HepG2 (cell line): ENCODE results near the gene GPR176. TPM values are rescaled to one million over a fixed set of nuclear protein-coding genes. Genes with fewer than 3 reads are reported as not detected.
A peak's percentile ranks its signal among the peaks of the same experiment; 100 is the strongest.

ENCODE experiments used
- ASH2L ChIP-seq: fragments of 300-600, 200-600 bp; sonication (generic); IDR thresholded peaks from 2 replicates; pipeline ENCODE4 v1.7.0; 2017; ENCODE audit warnings: low read depth, mild to moderate bottlenecking, moderate library complexity, mixed read lengths, low read length; ENCODE audit not compliant: insufficient read length
- HOXA3 ChIP-seq: sonication (generic); formaldehyde crosslinking; IDR thresholded peaks from 2 replicates; pipeline ENCODE4 v1.5.0; 2020; ENCODE audit warnings: missing genetic modification reagents
- PAF1 ChIP-seq: IDR thresholded peaks from 2 replicates; pipeline ENCODE4 v1.6.1; 2016; ENCODE audit warnings: missing genetic modification reagents, missing compliant biosample characterization
- PHF8 ChIP-seq: sonication (generic); formaldehyde crosslinking; IDR thresholded peaks from 2 replicates; pipeline ENCODE4 v1.5.0; 2020; ENCODE audit warnings: missing genetic modification reagents
- SETDB1 ChIP-seq: sonication (generic); formaldehyde crosslinking; IDR thresholded peaks from 2 replicates; pipeline ENCODE4 v1.5.1; 2020; ENCODE audit warnings: missing genetic modification reagents, mild to moderate bottlenecking, borderline replicate concordance
- SMYD3 ChIP-seq: sonication (generic); formaldehyde crosslinking; IDR thresholded peaks from 2 replicates; pipeline ENCODE4 v1.8.1; 2023; ENCODE audit warnings: mild to moderate bottlenecking, missing genetic modification reagents
- SOX5 ChIP-seq: IDR thresholded peaks from 2 replicates; pipeline ENCODE4 v1.6.1; 2016; ENCODE audit warnings: borderline replicate concordance
- TGIF2 ChIP-seq: IDR thresholded peaks from 2 replicates; pipeline ENCODE4 v1.6.1; 2016; ENCODE audit warnings: control low read depth, missing compliant biosample characterization
- TSC22D2 ChIP-seq: sonication (generic); formaldehyde crosslinking; IDR thresholded peaks from 2 replicates; pipeline ENCODE4 v1.5.1; 2020; ENCODE audit warnings: missing genetic modification reagents, mild to moderate bottlenecking, borderline replicate concordance
- ZNF207 ChIP-seq: fragments of 450-650 bp; IDR thresholded peaks from 2 replicates; pipeline ENCODE4 v1.6.1; 2016; ENCODE audit warnings: antibody characterized with exemption, borderline replicate concordance
- ZNF501 ChIP-seq: sonication (generic); formaldehyde crosslinking; IDR thresholded peaks from 2 replicates; pipeline ENCODE4 v1.5.1; 2020; ENCODE audit warnings: mild to moderate bottlenecking, moderate library complexity, missing genetic modification reagents
- ZNF563 ChIP-seq: sonication (generic); formaldehyde crosslinking; IDR thresholded peaks from 2 replicates; pipeline ENCODE4 v1.8.0; 2022; ENCODE audit warnings: mild to moderate bottlenecking, moderate library complexity, missing genetic modification reagents
- ZNF607 ChIP-seq: sonication (generic); formaldehyde crosslinking; IDR thresholded peaks from 2 replicates; pipeline ENCODE4 v1.5.1; 2020; ENCODE audit warnings: missing genetic modification reagents, mild to moderate bottlenecking, borderline replicate concordance
- ZNF749 ChIP-seq: sonication (generic); formaldehyde crosslinking; IDR thresholded peaks from 2 replicates; pipeline ENCODE4 v1.8.0; 2022; ENCODE audit warnings: mild to moderate bottlenecking, missing genetic modification reagents, moderate library complexity, borderline replicate concordance
- ZSCAN31 ChIP-seq: sonication (generic); formaldehyde crosslinking; IDR thresholded peaks from 2 replicates; pipeline ENCODE4 v1.5.0; 2020; ENCODE audit warnings: low read depth, mild to moderate bottlenecking, missing genetic modification reagents
- polyA plus RNA-seq, 8 experiments: library from polyadenylated mRNA; depleted of rRNA in 3 of 8; stranded (reverse) in 7 of 8; unstranded in 1 of 8; fragments of >200 nt; fragmentation: Illumina TruSeq in 4 of 8; extraction: Trizol in 4 of 8; gene quantifications; 2 replicates each; pipeline versions ENCODE4 v1.2.1 to v1.2.3, GENCODE V29; 2011 to 2016; ENCODE audit warnings: low read depth in 4 of 8, missing spikeins in 1 of 8, mixed read lengths in 1 of 8; ENCODE audit not compliant: insufficient read depth in 1 of 8
- total RNA-seq, 5 experiments: library from RNA; depleted of rRNA; stranded (reverse); fragments of >200 nt; fragmentation: Illumina TruSeq; extraction: Trizol; gene quantifications; 2 replicates each; pipeline ENCODE4 v1.2.3, GENCODE V29; 2016; ENCODE audit warnings: low read depth in 1 of 5
- TF ChIP-seq, protein P1 (sequence below): sonication (generic); formaldehyde crosslinking; IDR thresholded peaks from 2 replicates; pipeline ENCODE4 v1.4.0; 2020; ENCODE audit warnings: mild to moderate bottlenecking, missing genetic modification reagents
- TF ChIP-seq, protein P2 (sequence below): sonication (generic); formaldehyde crosslinking; IDR thresholded peaks from 2 replicates; pipeline ENCODE4 v1.4.0; 2020; ENCODE audit warnings: low read depth, mild to moderate bottlenecking, missing genetic modification reagents
- TF ChIP-seq, protein P3 (sequence below): sonication (generic); formaldehyde crosslinking; IDR thresholded peaks from 2 replicates; pipeline ENCODE4 v1.5.0; 2020; ENCODE audit warnings: mild to moderate bottlenecking, missing genetic modification reagents
- TF ChIP-seq, protein P4 (sequence below): sonication (generic); formaldehyde crosslinking; IDR thresholded peaks from 2 replicates; pipeline ENCODE4 v1.4.0; 2020; ENCODE audit warnings: missing genetic modification reagents
- TF ChIP-seq, protein P5 (sequence below): sonication (generic); formaldehyde crosslinking; IDR thresholded peaks from 2 replicates; pipeline ENCODE4 v1.8.1; 2023; ENCODE audit warnings: missing genetic modification reagents, inconsistent platforms, borderline replicate concordance
- TF ChIP-seq, protein P6 (sequence below): sonication (generic); formaldehyde crosslinking; IDR thresholded peaks from 2 replicates; pipeline ENCODE4 v1.9.0; 2021; ENCODE audit warnings: missing genetic modification reagents, mild to moderate bottlenecking, borderline replicate concordance

GPR176 gene
- total and polyA plus RNA-seq, 2 of the 13 experiments (the other 11 are each of a cell fraction or from before 2014, with no cell fraction given), result 0.11 to 0.20 TPM

DNA sequence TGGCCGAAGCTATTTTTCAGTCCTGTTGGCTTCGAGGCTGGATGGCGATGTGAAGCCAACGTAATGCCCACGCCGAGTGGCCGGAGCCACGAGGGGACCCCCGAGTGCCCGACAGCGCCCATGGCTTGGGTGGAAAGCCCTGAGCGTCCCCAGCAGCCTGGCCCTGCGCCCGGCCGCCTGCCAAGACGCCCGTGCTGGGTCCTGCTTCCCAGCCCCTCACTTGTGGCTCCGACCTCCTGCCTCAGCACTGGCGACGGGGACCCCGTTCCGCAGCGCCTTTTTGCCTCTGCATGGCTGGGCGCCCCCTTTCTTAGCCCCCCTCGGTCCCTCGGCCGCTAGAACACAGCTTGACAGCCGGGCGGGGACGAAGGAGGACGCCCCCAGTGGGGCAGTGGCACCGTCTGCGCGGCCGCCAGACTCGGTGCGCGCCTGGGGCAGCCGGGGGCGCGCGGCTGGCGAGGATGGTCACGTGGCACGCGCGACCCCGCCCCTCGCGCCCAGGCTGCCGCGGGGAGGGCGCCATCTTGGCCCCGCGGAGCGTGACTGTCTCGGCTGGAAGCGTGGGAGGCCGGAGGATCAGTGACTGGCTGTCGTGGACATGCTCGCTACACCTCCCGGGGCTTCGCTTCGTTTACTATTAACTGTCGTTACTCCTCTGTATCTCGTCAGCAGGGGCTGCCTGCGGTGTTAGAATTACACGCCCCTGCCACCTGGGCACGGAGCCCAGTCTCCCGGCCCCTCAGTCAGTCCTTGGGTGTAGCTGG, 626 bp upstream of the GPR176 start (continued):
- TF ChIP-seq, protein P1, sequence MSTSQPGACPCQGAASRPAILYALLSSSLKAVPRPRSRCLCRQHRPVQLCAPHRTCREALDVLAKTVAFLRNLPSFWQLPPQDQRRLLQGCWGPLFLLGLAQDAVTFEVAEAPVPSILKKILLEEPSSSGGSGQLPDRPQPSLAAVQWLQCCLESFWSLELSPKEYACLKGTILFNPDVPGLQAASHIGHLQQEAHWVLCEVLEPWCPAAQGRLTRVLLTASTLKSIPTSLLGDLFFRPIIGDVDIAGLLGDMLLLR, result no peak; the same call in 1 of the 2 replicates
- TF ChIP-seq ZNF501 (0 out of 2 replicates have a peak, but pooled peaks have one; percentile 62), SMYD3 (CRISPR knock-in tag) (0 out of 2 replicates have a peak, but pooled peaks have one; percentile 47), PHF8 (peak; percentile 47; the same call in 1 of the 2 replicates), ZSCAN31 (CRISPR knock-in tag) (0 out of 2 replicates have a peak, but pooled peaks have one; percentile 31), ZNF749 (CRISPR knock-in tag) (0 out of 2 replicates have a peak, but pooled peaks have one; percentile 35), ZNF607 (CRISPR knock-in tag) (no peak; the same call in 1 of the 2 replicates), ASH2L (peak; percentile 28), SETDB1 (CRISPR knock-in tag) (no peak), HOXA3 (CRISPR knock-in tag) (peak; percentile 93), TSC22D2 (CRISPR knock-in tag) (0 out of 2 replicates have a peak, but pooled peaks have one; percentile 46), ZNF563 (peak; percentile 85; the same call in 1 of the 2 replicates), ZNF207 (no peak), SOX5 (no peak), TGIF2 (no peak), PAF1 (CRISPR knock-in tag) (no peak)
- TF ChIP-seq, protein P2, sequence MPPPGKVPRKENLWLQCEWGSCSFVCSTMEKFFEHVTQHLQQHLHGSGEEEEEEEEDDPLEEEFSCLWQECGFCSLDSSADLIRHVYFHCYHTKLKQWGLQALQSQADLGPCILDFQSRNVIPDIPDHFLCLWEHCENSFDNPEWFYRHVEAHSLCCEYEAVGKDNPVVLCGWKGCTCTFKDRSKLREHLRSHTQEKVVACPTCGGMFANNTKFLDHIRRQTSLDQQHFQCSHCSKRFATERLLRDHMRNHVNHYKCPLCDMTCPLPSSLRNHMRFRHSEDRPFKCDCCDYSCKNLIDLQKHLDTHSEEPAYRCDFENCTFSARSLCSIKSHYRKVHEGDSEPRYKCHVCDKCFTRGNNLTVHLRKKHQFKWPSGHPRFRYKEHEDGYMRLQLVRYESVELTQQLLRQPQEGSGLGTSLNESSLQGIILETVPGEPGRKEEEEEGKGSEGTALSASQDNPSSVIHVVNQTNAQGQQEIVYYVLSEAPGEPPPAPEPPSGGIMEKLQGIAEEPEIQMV (CRISPR knock-in tag), result peak; percentile 55; the same call in 1 of the 2 replicates
- TF ChIP-seq, protein P3, sequence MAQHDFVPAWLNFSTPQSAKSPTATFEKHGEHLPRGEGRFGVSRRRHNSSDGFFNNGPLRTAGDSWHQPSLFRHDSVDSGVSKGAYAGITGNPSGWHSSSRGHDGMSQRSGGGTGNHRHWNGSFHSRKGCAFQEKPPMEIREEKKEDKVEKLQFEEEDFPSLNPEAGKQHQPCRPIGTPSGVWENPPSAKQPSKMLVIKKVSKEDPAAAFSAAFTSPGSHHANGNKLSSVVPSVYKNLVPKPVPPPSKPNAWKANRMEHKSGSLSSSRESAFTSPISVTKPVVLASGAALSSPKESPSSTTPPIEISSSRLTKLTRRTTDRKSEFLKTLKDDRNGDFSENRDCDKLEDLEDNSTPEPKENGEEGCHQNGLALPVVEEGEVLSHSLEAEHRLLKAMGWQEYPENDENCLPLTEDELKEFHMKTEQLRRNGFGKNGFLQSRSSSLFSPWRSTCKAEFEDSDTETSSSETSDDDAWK, result no peak
- TF ChIP-seq, protein P4, sequence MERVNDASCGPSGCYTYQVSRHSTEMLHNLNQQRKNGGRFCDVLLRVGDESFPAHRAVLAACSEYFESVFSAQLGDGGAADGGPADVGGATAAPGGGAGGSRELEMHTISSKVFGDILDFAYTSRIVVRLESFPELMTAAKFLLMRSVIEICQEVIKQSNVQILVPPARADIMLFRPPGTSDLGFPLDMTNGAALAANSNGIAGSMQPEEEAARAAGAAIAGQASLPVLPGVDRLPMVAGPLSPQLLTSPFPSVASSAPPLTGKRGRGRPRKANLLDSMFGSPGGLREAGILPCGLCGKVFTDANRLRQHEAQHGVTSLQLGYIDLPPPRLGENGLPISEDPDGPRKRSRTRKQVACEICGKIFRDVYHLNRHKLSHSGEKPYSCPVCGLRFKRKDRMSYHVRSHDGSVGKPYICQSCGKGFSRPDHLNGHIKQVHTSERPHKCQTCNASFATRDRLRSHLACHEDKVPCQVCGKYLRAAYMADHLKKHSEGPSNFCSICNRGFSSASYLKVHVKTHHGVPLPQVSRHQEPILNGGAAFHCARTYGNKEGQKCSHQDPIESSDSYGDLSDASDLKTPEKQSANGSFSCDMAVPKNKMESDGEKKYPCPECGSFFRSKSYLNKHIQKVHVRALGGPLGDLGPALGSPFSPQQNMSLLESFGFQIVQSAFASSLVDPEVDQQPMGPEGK (CRISPR knock-in tag), result no peak
- TF ChIP-seq, protein P5, sequence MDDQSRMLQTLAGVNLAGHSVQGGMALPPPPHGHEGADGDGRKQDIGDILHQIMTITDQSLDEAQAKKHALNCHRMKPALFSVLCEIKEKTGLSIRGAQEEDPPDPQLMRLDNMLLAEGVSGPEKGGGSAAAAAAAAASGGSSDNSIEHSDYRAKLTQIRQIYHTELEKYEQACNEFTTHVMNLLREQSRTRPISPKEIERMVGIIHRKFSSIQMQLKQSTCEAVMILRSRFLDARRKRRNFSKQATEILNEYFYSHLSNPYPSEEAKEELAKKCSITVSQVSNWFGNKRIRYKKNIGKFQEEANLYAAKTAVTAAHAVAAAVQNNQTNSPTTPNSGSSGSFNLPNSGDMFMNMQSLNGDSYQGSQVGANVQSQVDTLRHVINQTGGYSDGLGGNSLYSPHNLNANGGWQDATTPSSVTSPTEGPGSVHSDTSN (CRISPR knock-in tag), result no peak
- TF ChIP-seq, protein P6, sequence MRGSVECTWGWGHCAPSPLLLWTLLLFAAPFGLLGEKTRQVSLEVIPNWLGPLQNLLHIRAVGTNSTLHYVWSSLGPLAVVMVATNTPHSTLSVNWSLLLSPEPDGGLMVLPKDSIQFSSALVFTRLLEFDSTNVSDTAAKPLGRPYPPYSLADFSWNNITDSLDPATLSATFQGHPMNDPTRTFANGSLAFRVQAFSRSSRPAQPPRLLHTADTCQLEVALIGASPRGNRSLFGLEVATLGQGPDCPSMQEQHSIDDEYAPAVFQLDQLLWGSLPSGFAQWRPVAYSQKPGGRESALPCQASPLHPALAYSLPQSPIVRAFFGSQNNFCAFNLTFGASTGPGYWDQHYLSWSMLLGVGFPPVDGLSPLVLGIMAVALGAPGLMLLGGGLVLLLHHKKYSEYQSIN, result no peak
